ENCODE measurements around the gene NOB1.

DNA sequence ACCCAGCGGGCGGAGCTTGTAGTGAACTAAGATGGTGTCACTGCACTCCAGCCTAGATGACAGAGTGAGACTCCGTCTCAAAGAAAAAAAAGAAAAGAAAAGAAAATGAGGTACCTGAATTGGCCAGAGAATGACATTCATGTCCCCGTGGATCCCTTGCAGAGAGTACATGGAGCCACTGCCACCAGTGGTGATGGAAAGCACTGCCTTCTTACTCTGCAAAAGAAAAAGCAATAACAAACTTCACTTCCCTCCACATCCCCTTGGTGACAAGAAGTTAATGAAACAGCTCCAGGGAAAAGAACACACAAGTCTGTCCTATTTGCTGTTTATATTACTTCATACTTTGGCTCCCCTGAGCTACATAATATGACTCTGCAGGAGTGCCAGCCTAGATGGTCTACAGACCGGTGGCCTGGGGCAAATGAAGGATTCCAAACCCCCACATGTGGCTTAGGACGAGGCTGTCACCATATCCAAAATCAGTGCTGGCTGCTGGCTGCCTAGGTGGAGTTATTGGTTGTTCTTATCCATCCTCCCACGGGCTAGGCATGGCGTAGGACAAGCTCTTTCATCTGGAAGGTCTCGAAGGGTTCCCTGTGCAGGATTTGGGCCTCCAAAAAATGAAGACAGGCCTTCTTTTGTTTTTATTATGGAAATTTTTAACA lies 41.7 kb downstream of the NOB1 start:
- TF ChIP-seq POLR2A (IDR thresholded peaks at IDR 0.05), result no peak
- TF ChIP-seq, protein P1, sequence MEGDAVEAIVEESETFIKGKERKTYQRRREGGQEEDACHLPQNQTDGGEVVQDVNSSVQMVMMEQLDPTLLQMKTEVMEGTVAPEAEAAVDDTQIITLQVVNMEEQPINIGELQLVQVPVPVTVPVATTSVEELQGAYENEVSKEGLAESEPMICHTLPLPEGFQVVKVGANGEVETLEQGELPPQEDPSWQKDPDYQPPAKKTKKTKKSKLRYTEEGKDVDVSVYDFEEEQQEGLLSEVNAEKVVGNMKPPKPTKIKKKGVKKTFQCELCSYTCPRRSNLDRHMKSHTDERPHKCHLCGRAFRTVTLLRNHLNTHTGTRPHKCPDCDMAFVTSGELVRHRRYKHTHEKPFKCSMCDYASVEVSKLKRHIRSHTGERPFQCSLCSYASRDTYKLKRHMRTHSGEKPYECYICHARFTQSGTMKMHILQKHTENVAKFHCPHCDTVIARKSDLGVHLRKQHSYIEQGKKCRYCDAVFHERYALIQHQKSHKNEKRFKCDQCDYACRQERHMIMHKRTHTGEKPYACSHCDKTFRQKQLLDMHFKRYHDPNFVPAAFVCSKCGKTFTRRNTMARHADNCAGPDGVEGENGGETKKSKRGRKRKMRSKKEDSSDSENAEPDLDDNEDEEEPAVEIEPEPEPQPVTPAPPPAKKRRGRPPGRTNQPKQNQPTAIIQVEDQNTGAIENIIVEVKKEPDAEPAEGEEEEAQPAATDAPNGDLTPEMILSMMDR (IDR thresholded peaks at IDR 0.05), result no peak
